Large intestine (tissue), 3 donors: ENCODE results near the gene GPR27. TPM values are rescaled to one million over a fixed set of nuclear protein-coding genes. Genes with fewer than 3 reads are reported as not detected.

Experiments used
- DNase-seq, 2 donors: peaks; one replicate each; pipeline versions ENCODE4 v3.0.0 to v3.0.0-alpha.2; 2013
- H3K27ac ChIP-seq: one replicate; pipeline ENCODE4 v1.5.1; 2013; ENCODE audit warnings: low read length
- H3K27me3 ChIP-seq: 2 replicates; pipeline ENCODE4 v1.6.1; 2013; ENCODE audit warnings: low read length; ENCODE audit not compliant: control insufficient read depth, insufficient read depth
- H3K36me3 ChIP-seq: 2 replicates; pipeline ENCODE4 v1.6.1; 2013; ENCODE audit warnings: low read length; ENCODE audit not compliant: control insufficient read depth, insufficient read depth
- H3K4me1 ChIP-seq: one replicate; pipeline ENCODE4 v1.6.1; 2013; ENCODE audit warnings: low read length; ENCODE audit not compliant: control insufficient read depth, insufficient read depth
- H3K4me3 ChIP-seq: one replicate; pipeline ENCODE4 v1.5.1; 2013; ENCODE audit warnings: low read length
- H3K9me3 ChIP-seq: one replicate; pipeline ENCODE4 v1.6.1; 2013; ENCODE audit warnings: mild to moderate bottlenecking, low read depth, low read length, moderate library complexity; ENCODE audit not compliant: control insufficient read depth
- WGBS: methylation state at CpG from one replicate; pipeline ENCODE4 v1.1.5; 2013; ENCODE audit warnings: low lambda C conversion rate; ENCODE audit not compliant: insufficient coverage; 5-methylcytosine and 5-hydroxymethylcytosine counted together
- polyA plus RNA-seq: library from polyadenylated mRNA; unstranded; fragments of 120-200 nt; gene quantifications from one replicate; pipeline ENCODE4 v1.2.1, GENCODE V29; 2013

GPR27 gene
- polyA plus RNA-seq, 1 donor: 2.6 TPM

DNA sequence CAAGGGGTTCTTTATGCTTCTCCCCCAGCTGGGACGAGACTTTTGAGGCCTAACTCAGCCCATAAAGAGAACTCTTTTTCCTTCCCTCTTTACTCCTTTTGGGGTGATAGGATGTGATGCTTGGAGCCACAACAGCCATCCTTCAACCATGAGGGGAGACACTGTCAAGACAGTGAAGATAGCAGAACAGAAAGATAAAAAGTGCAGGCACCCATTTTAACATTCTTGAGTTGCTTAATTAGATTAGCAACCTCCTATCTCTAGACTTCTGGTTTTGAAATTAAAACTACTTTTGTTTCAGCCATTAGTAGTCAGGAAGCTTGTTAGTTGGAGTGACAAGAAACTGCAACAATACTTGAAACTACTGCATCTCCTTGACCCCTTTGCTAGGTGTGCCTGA lies 6.5 kb downstream of the GPR27 start:
- no peak for DNase-seq
- Histone ChIP-seq H3K4me1 (no peaks in the 10 kb centered on the region), H3K36me3 (no peaks in the 10 kb centered on the region), H3K27ac (no peak overlapping the region), H3K9me3 (no peaks in the 10 kb centered on the region), H3K4me3 (no peak overlapping the region), H3K27me3 (peaks cover 66% of the 10 kb centered on the region)
- WGBS: no CpG with 5 or more reads among the region's 1 CpG

DNA sequence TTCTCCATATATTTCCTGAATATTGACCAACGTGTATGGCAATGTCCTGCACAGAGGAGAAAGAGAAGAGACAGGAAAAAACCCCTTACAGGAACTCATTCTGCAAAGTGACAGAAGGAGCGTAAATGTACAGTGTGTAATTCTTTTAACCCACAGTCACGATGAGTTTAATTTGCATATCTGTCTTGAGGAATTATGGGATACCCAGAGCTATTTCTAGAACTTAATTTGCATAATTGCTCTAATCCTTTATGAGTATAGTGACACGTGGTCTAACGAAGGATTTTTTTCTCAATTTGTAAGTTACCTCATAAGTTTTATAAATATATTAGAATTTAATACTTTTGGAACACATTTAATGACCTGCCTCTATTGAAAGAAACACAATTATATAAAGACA lies 9.8 kb downstream of the GPR27 start:
- no peak for DNase-seq
- WGBS: 93% methylated on average over 2 of the region's 5 CpGs
- Histone ChIP-seq H3K9me3 (no peaks in the 10 kb centered on the region), H3K36me3 (no peaks in the 10 kb centered on the region), H3K27ac (no peak overlapping the region), H3K27me3 (peaks cover 41% of the 10 kb centered on the region), H3K4me3 (no peak overlapping the region), H3K4me1 (no peaks in the 10 kb centered on the region)

DNA sequence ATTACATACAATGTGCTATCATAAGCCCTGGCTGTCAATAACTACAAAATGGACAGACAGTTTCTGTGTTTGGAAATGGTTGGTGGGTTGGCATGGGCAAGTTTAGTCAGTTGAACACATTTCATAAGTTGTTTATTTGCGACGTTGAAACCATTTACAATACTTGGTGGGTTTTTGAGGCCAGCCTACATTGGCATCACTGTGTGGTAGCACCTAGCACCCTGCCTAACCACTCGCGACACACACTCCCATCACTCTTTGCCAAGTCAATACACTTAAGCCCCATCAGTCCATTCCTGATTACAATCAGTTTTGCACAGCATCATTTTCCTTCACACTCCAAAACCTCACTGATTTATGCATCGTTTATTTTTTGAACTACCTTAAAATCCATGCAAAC lies 17.5 kb downstream of the GPR27 start:
- H3K27ac ChIP-seq: no peak overlapping the region
- peaks cover 38% of the 10 kb centered on the region for H3K27me3 ChIP-seq
- no peak overlapping the region for H3K4me3 ChIP-seq
- no peaks in the 10 kb centered on the region for H3K9me3 ChIP-seq
- no peaks in the 10 kb centered on the region for H3K36me3 ChIP-seq
- no peak for DNase-seq
- no peaks in the 10 kb centered on the region for H3K4me1 ChIP-seq
- WGBS: 100% methylated on average over 1 of the region's 5 CpGs

DNA sequence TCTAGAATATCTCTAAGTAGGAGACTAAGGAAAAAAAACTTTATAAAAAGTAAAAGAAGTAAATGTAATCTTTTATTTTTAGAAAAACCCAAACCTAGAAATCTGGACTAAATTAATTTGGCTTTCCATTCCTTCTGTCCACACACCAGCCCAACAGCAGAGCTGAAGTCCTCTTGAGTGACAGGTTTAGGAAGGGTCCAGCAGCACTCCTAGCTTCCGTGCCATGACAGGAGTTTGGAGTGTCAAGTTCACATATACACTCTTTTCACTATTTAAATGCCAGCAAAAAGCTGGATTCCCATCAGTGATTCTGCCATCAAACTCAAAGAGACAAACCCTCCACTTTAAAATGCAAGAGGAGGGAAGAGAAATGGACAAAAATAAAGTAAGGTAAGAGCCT lies 18.2 kb downstream of the GPR27 start:
- no peak overlapping the region for H3K27ac ChIP-seq
- WGBS: no CpG with 5 or more reads among the region's 1 CpG
- DNase-seq: no peak
- H3K4me3 ChIP-seq: no peak overlapping the region
- no peaks in the 10 kb centered on the region for H3K4me1 ChIP-seq
- H3K9me3 ChIP-seq: no peaks in the 10 kb centered on the region
- H3K36me3 ChIP-seq: no peaks in the 10 kb centered on the region
- peaks cover 45% of the 10 kb centered on the region for H3K27me3 ChIP-seq

DNA sequence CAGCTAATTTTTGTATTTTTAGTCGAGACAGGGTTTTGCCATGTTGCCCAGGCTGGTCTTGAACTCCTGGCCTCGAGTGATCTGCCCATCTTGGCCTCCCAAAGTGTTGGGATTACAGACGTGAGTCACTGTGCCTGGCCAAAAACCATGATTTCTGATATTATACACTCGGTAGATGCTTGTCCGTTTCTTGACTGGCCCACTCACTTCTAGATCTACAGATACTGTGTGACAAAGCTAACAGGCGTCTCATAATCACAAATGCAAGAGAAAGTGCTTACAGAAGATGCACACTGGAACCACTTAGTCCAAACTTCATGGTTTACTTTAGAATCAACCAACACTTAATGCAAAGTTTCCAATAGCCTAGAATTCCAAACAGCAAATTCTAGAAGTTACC lies 22.9 kb downstream of the GPR27 start:
- H3K36me3 ChIP-seq: no peaks in the 10 kb centered on the region
- no peak overlapping the region for H3K27ac ChIP-seq
- H3K4me1 ChIP-seq: no peaks in the 10 kb centered on the region
- no peak for DNase-seq
- H3K27me3 ChIP-seq: peaks cover 47% of the 10 kb centered on the region
- H3K4me3 ChIP-seq: no peak overlapping the region
- WGBS: no CpG with 5 or more reads among the region's 6 CpGs
- H3K9me3 ChIP-seq: no peaks in the 10 kb centered on the region

DNA sequence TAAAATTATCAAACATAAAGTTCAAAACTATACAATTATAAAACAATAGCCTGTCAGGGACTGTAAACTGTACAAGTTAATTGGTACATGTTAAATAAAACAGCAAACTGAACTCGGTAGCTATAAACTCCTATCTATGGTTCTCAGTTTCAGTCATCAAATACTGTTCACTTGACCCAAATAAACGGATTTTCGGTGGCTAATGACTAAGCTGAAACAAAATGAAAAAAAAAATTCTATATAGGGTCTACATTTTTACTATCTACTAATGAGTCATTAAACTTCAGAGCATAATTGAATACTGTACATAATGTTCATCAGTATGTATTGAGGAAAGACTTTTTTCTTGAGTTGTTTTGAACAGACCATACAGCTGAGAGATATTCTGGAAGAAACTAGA lies 24.7 kb downstream of the GPR27 start:
- Histone ChIP-seq H3K36me3 (no peaks in the 10 kb centered on the region), H3K9me3 (no peaks in the 10 kb centered on the region), H3K4me3 (no peak overlapping the region), H3K4me1 (no peaks in the 10 kb centered on the region), H3K27me3 (peaks cover 52% of the 10 kb centered on the region), H3K27ac (no peak overlapping the region)
- no peak for DNase-seq
- WGBS: 100% methylated on average over 2 of the region's 3 CpGs

DNA sequence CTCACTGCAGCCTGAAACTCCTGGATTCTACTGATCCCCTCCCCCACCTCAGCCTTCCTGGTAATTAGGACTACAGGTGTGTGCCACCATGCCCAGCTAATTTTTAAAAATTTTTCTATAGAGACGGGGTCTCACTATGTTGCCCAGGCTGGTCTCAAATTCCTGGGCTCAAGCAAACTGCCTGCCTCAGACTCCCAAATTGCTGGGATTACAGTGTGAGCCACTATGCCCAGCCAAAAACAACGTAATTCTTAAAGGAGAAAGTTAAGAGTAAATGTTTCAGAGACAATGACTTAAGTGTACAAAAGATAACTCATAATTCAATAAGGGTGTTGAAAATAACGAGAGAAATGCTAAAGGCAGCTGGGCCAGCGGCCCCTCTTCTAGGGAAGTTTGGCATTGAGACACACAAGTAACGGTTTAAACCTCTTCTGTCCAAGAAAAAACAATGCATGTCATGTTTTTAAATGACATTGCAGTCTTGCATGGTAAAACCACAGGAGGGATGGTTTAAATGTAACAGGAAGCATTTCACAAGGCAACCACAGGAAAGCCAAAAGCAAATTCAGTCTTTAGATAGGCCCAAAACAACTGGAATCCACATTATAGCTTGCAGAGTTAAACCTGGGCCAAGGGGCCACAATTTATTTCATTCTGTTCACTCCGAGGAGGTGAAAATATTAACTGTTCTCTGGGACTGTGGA lies 26.2 kb downstream of the GPR27 start:
- no peaks in the 10 kb centered on the region for H3K4me1 ChIP-seq
- peaks cover 55% of the 10 kb centered on the region for H3K27me3 ChIP-seq
- H3K36me3 ChIP-seq: no peaks in the 10 kb centered on the region
- WGBS: 55% methylated on average over 2 of the region's 6 CpGs
- no peak overlapping the region for H3K4me3 ChIP-seq
- DNase-seq: no peak
- no peaks in the 10 kb centered on the region for H3K9me3 ChIP-seq
- no peak overlapping the region for H3K27ac ChIP-seq

DNA sequence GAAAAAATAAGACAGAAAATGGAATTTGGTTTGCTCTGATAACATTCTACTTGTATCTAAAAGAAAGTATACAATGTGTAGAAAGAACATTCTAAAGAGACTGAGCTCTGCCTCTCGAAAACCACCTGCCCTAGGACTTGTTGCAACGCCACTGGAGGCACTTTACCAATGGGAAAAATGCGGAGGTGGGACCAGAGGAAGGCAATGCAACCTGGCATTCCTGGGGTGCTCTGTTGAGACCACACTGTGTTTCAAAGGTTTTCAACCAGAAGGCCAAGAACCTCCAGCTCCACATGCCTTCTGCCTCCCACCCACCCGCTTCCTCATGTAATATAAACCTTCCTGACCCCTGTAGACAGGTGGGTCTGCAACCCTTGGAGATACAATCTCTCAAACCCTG lies 26.8 kb downstream of the GPR27 start:
- Histone ChIP-seq H3K9me3 (no peaks in the 10 kb centered on the region), H3K36me3 (no peaks in the 10 kb centered on the region), H3K4me3 (no peak overlapping the region), H3K4me1 (no peaks in the 10 kb centered on the region), H3K27ac (no peak overlapping the region), H3K27me3 (peaks cover 53% of the 10 kb centered on the region)
- DNase-seq: no peak
- WGBS: no CpG with 5 or more reads among the region's 4 CpGs

DNA sequence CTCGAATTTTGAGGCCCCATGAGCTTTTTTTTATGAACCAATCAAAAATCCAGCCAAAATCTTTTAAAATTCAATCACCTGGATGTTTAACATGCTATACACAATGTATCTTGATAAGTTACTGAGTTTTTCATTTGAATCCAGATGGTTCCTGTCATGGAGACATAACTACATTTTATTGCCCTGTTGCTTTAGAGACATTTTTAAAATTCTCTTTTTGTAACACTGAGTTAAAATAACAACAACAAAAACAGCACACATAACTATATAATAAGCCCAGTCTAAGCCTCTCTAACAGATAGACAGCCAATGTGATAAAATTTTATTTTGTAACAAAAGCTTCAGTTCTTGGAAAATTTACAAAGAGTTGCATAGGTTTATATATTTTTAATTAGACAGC lies 29.5 kb downstream of the GPR27 start:
- H3K4me3 ChIP-seq: no peak overlapping the region
- no peaks in the 10 kb centered on the region for H3K36me3 ChIP-seq
- DNase-seq: no peak
- H3K27me3 ChIP-seq: peaks cover 66% of the 10 kb centered on the region
- no peaks in the 10 kb centered on the region for H3K4me1 ChIP-seq
- no CpG with 5 or more reads among the region's 1 CpG for WGBS
- no peak overlapping the region for H3K27ac ChIP-seq
- H3K9me3 ChIP-seq: no peaks in the 10 kb centered on the region

DNA sequence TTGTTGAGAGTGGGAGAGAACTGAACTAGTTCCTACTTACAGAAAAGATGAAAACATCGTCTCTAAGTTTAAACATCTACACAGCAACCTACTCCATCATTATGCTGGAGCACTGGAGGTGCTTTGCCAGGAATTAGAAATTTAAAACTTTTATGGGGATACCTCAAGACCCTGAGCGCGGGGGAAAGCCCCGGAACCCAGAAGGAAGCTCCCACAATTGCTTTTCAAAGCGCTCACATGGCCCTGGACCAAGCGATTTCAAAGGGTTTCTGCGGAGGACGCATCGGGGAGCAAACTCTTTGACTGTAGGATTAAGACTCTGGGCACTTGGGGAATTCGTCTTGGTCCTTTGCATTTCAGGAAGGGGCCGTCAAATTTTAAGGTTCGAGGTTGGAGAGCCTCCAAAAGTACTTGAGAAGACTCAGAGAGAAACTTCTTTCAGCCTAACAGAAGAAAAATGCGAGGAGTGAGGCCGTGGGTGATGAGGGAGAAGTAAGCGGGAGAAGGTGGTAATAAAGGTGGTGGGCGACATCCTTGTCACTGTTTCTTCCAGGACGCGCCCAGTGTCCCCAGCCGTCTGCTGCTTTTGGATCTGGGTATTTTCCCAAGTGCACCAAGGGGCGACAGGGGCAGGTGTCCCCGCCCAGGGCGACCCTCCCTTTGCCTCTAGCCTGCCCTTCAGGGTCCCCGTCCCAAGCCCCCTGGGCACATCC lies 30.7 kb downstream of the GPR27 start:
- Histone ChIP-seq H3K4me3 (no peak overlapping the region), H3K27ac (no peak overlapping the region), H3K9me3 (no peaks in the 10 kb centered on the region), H3K36me3 (no peaks in the 10 kb centered on the region), H3K4me1 (no peaks in the 10 kb centered on the region), H3K27me3 (peaks cover 74% of the 10 kb centered on the region)
- peak in 1 of 2 donors; percentile 5 for DNase-seq
- 0% methylated on average over 3 of the region's 23 CpGs for WGBS
